SK-N-SH (cell line): ENCODE results near the gene PRSS16. TPM values are rescaled to one million over a fixed set of nuclear protein-coding genes. Genes with fewer than 3 reads are reported as not detected.

ENCODE experiments used
- CTCF ChIA-PET: fragments of 300-600, 350-600 bp; formaldehyde crosslinking; extraction: SDS; loops from one replicate; lab custom pipeline; 2021; lab: Yijun Ruan, JAX
- POLR2A ChIA-PET: fragments of 350-600 bp; sonication (Branson Sonifier 250); formaldehyde crosslinking; extraction: SDS; loops from one replicate; lab custom pipeline; 2020; ENCODE audit warnings: antibody characterized with exemption, inconsistent platforms; lab: Yijun Ruan, JAX
- DNase-seq: peaks from one replicate; pipeline ENCODE4 v3.0.0; 2012
- H2AFZ ChIP-seq: fragments of 200-600 bp; sonication (generic); 2 replicates; pipeline ENCODE4 v1.8.1; 2016; ENCODE audit warnings: antibody characterized with exemption, mild to moderate bottlenecking, low read depth
- H3F3A ChIP-seq: fragments of 200-600 bp; sonication (generic); replicated peaks from 2 replicates; pipeline ENCODE3; 2016; ENCODE audit warnings: antibody characterized with exemption, mild to moderate bottlenecking; ENCODE audit not compliant: insufficient read depth
- H3K27ac ChIP-seq, 2 experiments: fragments of 200-500 bp in 1 of 2; fragments of 200-600 bp in 1 of 2; sonication (Bioruptor generic) in 1 of 2; sonication (generic), shearing (Covaris generic) in 1 of 2; 2 replicates each; pipeline versions ENCODE4 v1.5.1 to v1.6.1; 2014 to 2016; ENCODE audit warnings: low read depth in 2 of 2, inconsistent platforms in 1 of 2, low read length in 1 of 2, mild to moderate bottlenecking in 1 of 2, mixed read lengths in 1 of 2
- H3K27me3 ChIP-seq: fragments of 200-600 bp; sonication (generic), shearing (Covaris generic); 2 replicates; pipeline ENCODE4 v1.6.1; 2016; ENCODE audit warnings: mixed run types; ENCODE audit not compliant: insufficient read depth
- H3K36me3 ChIP-seq, 2 experiments: fragments of 200-500 bp in 1 of 2; fragments of 200-600 bp in 1 of 2; sonication (Bioruptor generic) in 1 of 2; sonication (generic) in 1 of 2; replicated peaks in 1 of 2; 2 replicates each; pipeline versions ENCODE3 to v1.5.1; 2014 to 2016; ENCODE audit warnings: low read length in 1 of 2, mild to moderate bottlenecking in 1 of 2; ENCODE audit not compliant: insufficient read depth in 2 of 2, control insufficient read depth in 1 of 2
- H3K4me1 ChIP-seq, 2 experiments: fragments of 200-500 bp in 1 of 2; fragments of 200-600 bp in 1 of 2; sonication (Bioruptor generic) in 1 of 2; sonication (generic), shearing (Covaris generic) in 1 of 2; 2 replicates each; pipeline versions ENCODE4 v1.5.1 to v1.6.1; 2014 to 2016; ENCODE audit warnings: low read depth in 1 of 2, low read length in 1 of 2, mixed run types in 1 of 2; ENCODE audit not compliant: insufficient read depth in 2 of 2, control insufficient read depth in 1 of 2
- H3K4me2 ChIP-seq: fragments of 200-600 bp; sonication (generic), shearing (Covaris generic); 2 replicates; pipeline ENCODE4 v1.6.1; 2017; ENCODE audit warnings: mixed run types
- H3K4me3 ChIP-seq, 2 experiments: fragments of 200-500 bp in 1 of 2; fragments of 200-600 bp in 1 of 2; sonication (Bioruptor generic) in 1 of 2; sonication (generic), shearing (Covaris generic) in 1 of 2; 2 replicates each; pipeline versions ENCODE4 v1.5.1 to v1.8.1; 2014 to 2016; ENCODE audit warnings: low read depth in 2 of 2, inconsistent platforms in 1 of 2, low read length in 1 of 2, mild to moderate bottlenecking in 1 of 2, mixed read lengths in 1 of 2, moderate library complexity in 1 of 2
- H3K79me2 ChIP-seq: fragments of 200-600 bp; sonication (generic); 2 replicates; pipeline ENCODE4 v1.8.1; 2017; ENCODE audit warnings: mild to moderate bottlenecking; ENCODE audit not compliant: insufficient read depth
- H3K9ac ChIP-seq: fragments of 200-600 bp; sonication (generic); 2 replicates; pipeline ENCODE4 v1.6.1; 2017; ENCODE audit warnings: mixed run types
- H3K9me2 ChIP-seq: fragments of 200-600 bp; sonication (generic); 2 replicates; pipeline ENCODE4 v1.6.1; 2017; ENCODE audit warnings: mixed run types
- H3K9me3 ChIP-seq: fragments of 200-600 bp; sonication (generic); 2 replicates; pipeline ENCODE4 v1.6.1; 2017; ENCODE audit warnings: mixed run types, mild to moderate bottlenecking, moderate library complexity
- H4K20me1 ChIP-seq: fragments of 200-600 bp; sonication (generic); 2 replicates; pipeline ENCODE4 v1.6.1; 2017; ENCODE audit warnings: mild to moderate bottlenecking, mixed run types; ENCODE audit not compliant: insufficient read depth
- CHD2 ChIP-seq: fragments of 150-350 bp; IDR thresholded peaks from 2 replicates; pipeline ENCODE4 v1.6.1; 2018; ENCODE audit warnings: low read length; ENCODE audit not compliant: partially characterized antibody
- ELF1 ChIP-seq: IDR thresholded peaks from 2 replicates; pipeline ENCODE4 v1.4.0; 2012
- EZH2phosphoT487 ChIP-seq: fragments of 200-600 bp; sonication (generic); IDR thresholded peaks from 2 replicates; pipeline ENCODE4 v1.6.1; 2017; ENCODE audit warnings: low read depth, mixed run types, mild to moderate bottlenecking, antibody characterized with exemption, moderate library complexity, borderline replicate concordance
- FOSL2 ChIP-seq: IDR thresholded peaks from 2 replicates; pipeline ENCODE4 v1.4.0; 2012; ENCODE audit warnings: low read depth, mild to moderate bottlenecking, moderate library complexity, borderline replicate concordance
- FOXM1 ChIP-seq: IDR thresholded peaks from 2 replicates; pipeline ENCODE4 v1.4.0; 2012; ENCODE audit warnings: low read depth, mild to moderate bottlenecking
- IRF3 ChIP-seq: fragments of 150-350 bp; IDR thresholded peaks from 2 replicates; pipeline ENCODE4 v1.6.1; 2016; ENCODE audit warnings: mild to moderate bottlenecking, low read depth, low read length
- MAX ChIP-seq: IDR thresholded peaks from 2 replicates; pipeline ENCODE4 v1.4.0; 2012; ENCODE audit warnings: low read depth
- NFIC ChIP-seq: IDR thresholded peaks from 2 replicates; pipeline ENCODE4 v1.4.0; 2012; ENCODE audit warnings: borderline replicate concordance
- NRF1 ChIP-seq: IDR thresholded peaks from 2 replicates; pipeline ENCODE4 v1.6.1; 2012; ENCODE audit warnings: low read depth, mild to moderate bottlenecking, low read length
- POLR2AphosphoS5 ChIP-seq: IDR thresholded peaks from 2 replicates; pipeline ENCODE4 v1.6.1; 2012; ENCODE audit warnings: low read depth, low read length
- RAD21 ChIP-seq: IDR thresholded peaks from 2 replicates; pipeline ENCODE4 v1.6.1; 2012; ENCODE audit warnings: mild to moderate bottlenecking, low read length
- SMC3 ChIP-seq: IDR thresholded peaks from 2 replicates; pipeline ENCODE4 v1.6.1; 2012; ENCODE audit warnings: low read depth, low read length, improper control_type of control experiment
- USF1 ChIP-seq: IDR thresholded peaks from 2 replicates; pipeline ENCODE4 v1.4.0; 2012; ENCODE audit warnings: low read depth, borderline replicate concordance
- USF2 ChIP-seq: fragments of 150-350 bp; IDR thresholded peaks from 2 replicates; pipeline ENCODE4 v1.6.1; 2017; ENCODE audit warnings: antibody characterized with exemption, low read length, low read depth, borderline replicate concordance
- WGBS: methylation state at CpG from one replicate; pipeline ENCODE4 v1.1.6; 2017; ENCODE audit warnings: low lambda C conversion rate; 5-methylcytosine and 5-hydroxymethylcytosine counted together
- polyA plus RNA-seq, 3 experiments: library from polyadenylated mRNA; depleted of rRNA; stranded (reverse); fragments of >200 nt; gene quantifications; 2 replicates each; pipeline ENCODE4 v1.2.3, GENCODE V29; 2012

PRSS16 gene
- polyA plus RNA-seq, 1 of the 3 experiments (the other 2 are of a cell fraction): 0.07 TPM

- Histone ChIP-seq H3K9me2 (no peaks in the 10 kb centered on the region), H4K20me1 (no peaks in the 10 kb centered on the region), H3K9me3 (no peaks in the 10 kb centered on the region), H2AFZ (no peak overlapping the region), H3K4me2 (no peak overlapping the region), H3K36me3 (no peaks in the 10 kb centered on the region), H3F3A (no peaks in the 10 kb centered on the region), H3K27ac (no peak overlapping the region), H3K79me2 (no peaks in the 10 kb centered on the region), H3K27me3 (peaks cover 84% of the 10 kb centered on the region), H3K4me3 (no peak overlapping the region), H3K9ac (no peak overlapping the region), H3K4me1 (no peaks in the 10 kb centered on the region)
- DNase-seq: no peak
- CTCF ChIA-PET: interaction anchor here (0.7 to 1.1 kb wide), 2 partner anchors 10 to 231 kb away, joined by 3 to 4 read pairs; no protein-coding TSS in a partner anchor
- 9% methylated on average over 31 of the region's 33 CpGs for WGBS
- POLR2A ChIA-PET: no interaction called here
- TF ChIP-seq EZH2phosphoT487 (0 out of 2 replicates have a peak, but pooled peaks have one; percentile 64), ELF1 (no peak)
Observed at GRCh38 chr6:27288136-27289044, 40.9 kb downstream of the PRSS16 start.

- WGBS: 3% methylated on average over 25 of the region's 25 CpGs
- TF ChIP-seq EZH2phosphoT487: no peak
- TF ChIP-seq NRF1: no peak
- TF ChIP-seq SMC3: no peak
- no peak for TF ChIP-seq IRF3
- no peak for TF ChIP-seq MAX
- TF ChIP-seq FOXM1: no peak
- TF ChIP-seq CHD2: no peak
- TF ChIP-seq POLR2AphosphoS5: no peak
- no peak for TF ChIP-seq ELF1
- no peak for TF ChIP-seq RAD21
- no peak for TF ChIP-seq FOSL2
- no peak for TF ChIP-seq USF1
- TF ChIP-seq NFIC: no peak
- TF ChIP-seq USF2: no peak
- no peak overlapping the region for H3K4me3 ChIP-seq
- no peaks in the 10 kb centered on the region for H3K9me3 ChIP-seq
- no peaks in the 10 kb centered on the region for H3K36me3 ChIP-seq
- no peak overlapping the region for H2AFZ ChIP-seq
- DNase-seq: no peak
- H3K9me2 ChIP-seq: no peaks in the 10 kb centered on the region
- no peaks in the 10 kb centered on the region for H3F3A ChIP-seq
- no peak overlapping the region for H3K27ac ChIP-seq
- ChIA-PET POLR2A (no interaction called here), CTCF (no interaction called here)
- no peaks in the 10 kb centered on the region; a peak in 1 of 4 replicates for H3K4me1 ChIP-seq
- no peak overlapping the region for H3K9ac ChIP-seq
- H4K20me1 ChIP-seq: no peaks in the 10 kb centered on the region
- H3K4me2 ChIP-seq: no peak overlapping the region
- H3K79me2 ChIP-seq: no peaks in the 10 kb centered on the region
- H3K27me3 ChIP-seq: peaks cover 78% of the 10 kb centered on the region; the same call in 1 of the 2 replicates
Observed at GRCh38 chr6:27290065-27290849, 42.8 kb downstream of the PRSS16 start.
